K562 (cell line): ENCODE measurements around the gene STK17A. TPM values are rescaled to one million over a fixed set of nuclear protein-coding genes. Genes with fewer than 3 reads are reported as not detected.

ENCODE experiments used
- ATAC-seq: fragments of 200-7000 bp; cut with Tn5 transposase; 3 replicates; pipeline ENCODE4 v1.9.1; 2020; ENCODE audit warnings: moderate library complexity
- BruUV-seq: library from RNA; stranded (reverse); fragments of 400-500 nt; replicated peaks from 2 replicates; lab custom pipeline; 2021; lab: Mats Ljungman, UMichigan
- CTCF ChIA-PET: fragments of 300-600 bp; formaldehyde crosslinking; extraction: SDS; loops from one replicate; lab custom pipeline; 2021; ENCODE audit warnings: low intra/inter-chr PET ratio; lab: Yijun Ruan, JAX
- POLR2A ChIA-PET: fragments of 300-600, 350-650 bp; sonication (Branson Sonifier 250); formaldehyde crosslinking; extraction: SDS; loops from one replicate; lab custom pipeline; 2021; ENCODE audit warnings: antibody characterized with exemption, inconsistent platforms; lab: Yijun Ruan, JAX
- DNase-seq, 4 experiments: peaks; one replicate each; pipeline versions ENCODE4 v3.0.0 to v3.0.0-alpha.2; 2011 to 2018; ENCODE audit warnings: low spot score in 3 of 4, mixed read lengths in 3 of 4; ENCODE audit errors: extremely low read depth in 1 of 4
- FAIRE-seq: peaks from 2 replicates; lab custom pipeline; 2011; peaks lifted over from hg19 to GRCh38; lab: Jason Lieb, UNC
- H2AFZ ChIP-seq: 2 replicates; pipeline ENCODE4 v1.6.0; 2011; ENCODE audit warnings: low read depth, low read length, control low read depth, inconsistent platforms
- H3K27ac ChIP-seq: fragments of 200-600 bp; 3 replicates; pipeline ENCODE4 v1.8.0; 2011; ENCODE audit warnings: low read depth, mild to moderate bottlenecking, control low read depth, inconsistent platforms, low read length, moderate library complexity, mixed read lengths; ENCODE audit errors: extremely low read depth
- H3K27me3 ChIP-seq, 2 experiments: fragments of 300-600 bp in 1 of 2; 2 replicates in 1 of 2; 3 replicates in 1 of 2; pipeline versions ENCODE4 v1.6.0 to v1.8.0; 2011; ENCODE audit warnings: inconsistent platforms in 2 of 2, low read length in 2 of 2, mild to moderate bottlenecking in 1 of 2, mixed read lengths in 1 of 2, moderate library complexity in 1 of 2; ENCODE audit not compliant: control insufficient read depth in 2 of 2, insufficient read depth in 2 of 2
- H3K36me3 ChIP-seq: fragments of 300-600 bp; 3 replicates; pipeline ENCODE4 v1.8.0; 2011; ENCODE audit warnings: mild to moderate bottlenecking, low read length, inconsistent platforms; ENCODE audit not compliant: control insufficient read depth, insufficient read depth
- H3K4me1 ChIP-seq, 2 experiments: fragments of 200-600 bp in 1 of 2; replicated peaks in 1 of 2; 2 replicates in 1 of 2; 3 replicates in 1 of 2; pipeline versions ENCODE4 v1.5.1 to v1.8.0; 2011; ENCODE audit warnings: inconsistent platforms in 2 of 2, low read length in 2 of 2, mild to moderate bottlenecking in 1 of 2, mixed read lengths in 1 of 2, moderate library complexity in 1 of 2; ENCODE audit not compliant: control insufficient read depth in 2 of 2, insufficient read depth in 2 of 2
- H3K4me2 ChIP-seq: 2 replicates; pipeline ENCODE4 v1.6.1; 2011; ENCODE audit warnings: low read length, control low read depth, inconsistent platforms, mixed read lengths; ENCODE audit not compliant: insufficient read depth
- H3K4me3 ChIP-seq: fragments of 200-600 bp; sonication (generic), shearing (Covaris generic); 2 replicates; pipeline ENCODE4 v1.5.1; 2016; ENCODE audit warnings: control low read depth, inconsistent platforms
- H3K79me2 ChIP-seq: fragments of 200-600 bp; 3 replicates; pipeline ENCODE4 v1.8.0; 2011; ENCODE audit warnings: low read length, inconsistent platforms; ENCODE audit not compliant: control insufficient read depth, insufficient read depth
- H3K9ac ChIP-seq, 2 experiments: 2 replicates each; pipeline versions ENCODE4 v1.6.0 to v1.6.1; 2011; ENCODE audit warnings: low read depth in 2 of 2, low read length in 2 of 2, control low read depth in 1 of 2, inconsistent platforms in 1 of 2, mild to moderate bottlenecking in 1 of 2, mixed read lengths in 1 of 2; ENCODE audit not compliant: insufficient read depth in 1 of 2
- H3K9me1 ChIP-seq: one replicate; pipeline ENCODE4 v1.6.0; 2011; ENCODE audit warnings: inconsistent platforms, mild to moderate bottlenecking, low read length, moderate library complexity; ENCODE audit not compliant: control insufficient read depth, insufficient read depth
- H3K9me3 ChIP-seq: replicated peaks from 2 replicates; pipeline ENCODE4 v1.5.1; 2011; ENCODE audit warnings: low read depth, low read length, inconsistent platforms; ENCODE audit not compliant: control insufficient read depth, insufficient read depth
- H4K20me1 ChIP-seq: replicated peaks from 2 replicates; pipeline ENCODE4 v1.6.1; 2011; ENCODE audit warnings: low read length, inconsistent platforms, mixed read lengths; ENCODE audit not compliant: control insufficient read depth, insufficient read depth
- BMI1 ChIP-seq: fragments of 150-350 bp; IDR thresholded peaks from 2 replicates; pipeline ENCODE4 v1.6.1; 2014; ENCODE audit warnings: low read length
- COPS2 ChIP-seq: fragments of 450-650 bp; conservative IDR thresholded peaks from 2 replicates; pipeline ENCODE4 v1.6.1; 2016; ENCODE audit warnings: mild to moderate bottlenecking, moderate library complexity
- DDX20 ChIP-seq: fragments of 450-650 bp; IDR thresholded peaks from 2 replicates; pipeline ENCODE4 v1.6.1; 2016; ENCODE audit warnings: missing genetic modification characterization, low read depth, mild to moderate bottlenecking, missing compliant biosample characterization, moderate library complexity
- DLX4 ChIP-seq: fragments of 250-450 bp; sonication (Bioruptor Pico); IDR thresholded peaks from 2 replicates; pipeline ENCODE4 v1.6.1; 2021; ENCODE audit warnings: mild to moderate bottlenecking
- ETV5 ChIP-seq: sonication (generic); formaldehyde crosslinking; IDR thresholded peaks from 2 replicates; pipeline ENCODE4 v1.4.0; 2020; ENCODE audit warnings: low read depth, mild to moderate bottlenecking, missing genetic modification reagents
- EZH2 ChIP-seq: IDR thresholded peaks from 2 replicates; pipeline ENCODE4 v1.6.1; 2012; ENCODE audit warnings: low read depth, mild to moderate bottlenecking, inconsistent platforms, low read length, borderline replicate concordance
- GATAD2A ChIP-seq: fragments of 450-650 bp; IDR thresholded peaks from 2 replicates; pipeline ENCODE4 v1.6.1; 2017
- HMBOX1 ChIP-seq: sonication (generic); IDR thresholded peaks from 2 replicates; pipeline ENCODE4 v1.6.1; 2016
- MAFF ChIP-seq: IDR thresholded peaks from 2 replicates; pipeline ENCODE4 v1.6.1; 2012; ENCODE audit warnings: low read length, improper control_type of control experiment
- MAZ ChIP-seq, 2 experiments: fragments of 450-650 bp in 1 of 2; sonication (generic) in 1 of 2; formaldehyde crosslinking; IDR thresholded peaks in 1 of 2; conservative IDR thresholded peaks in 1 of 2; 2 replicates each; pipeline versions ENCODE4 v1.4.0 to v1.5.0; 2020; ENCODE audit warnings: mild to moderate bottlenecking in 1 of 2, missing genetic modification reagents in 1 of 2
- PML ChIP-seq: IDR thresholded peaks from 2 replicates; pipeline ENCODE4 v1.6.1; 2012; ENCODE audit warnings: low read length, inconsistent platforms
- POLR2AphosphoS2 ChIP-seq: IDR thresholded peaks from 2 replicates; pipeline ENCODE4 v1.6.1; 2012; ENCODE audit warnings: low read length, improper control_type of control experiment
- THAP7 ChIP-seq: fragments of 250-450 bp; sonication (Bioruptor Pico); IDR thresholded peaks from 2 replicates; pipeline ENCODE4 v1.5.0; 2021
- ZNF280A ChIP-seq: fragments of 450-650 bp; IDR thresholded peaks from 2 replicates; pipeline ENCODE4 v1.6.1; 2018; ENCODE audit warnings: mild to moderate bottlenecking, low read depth; ENCODE audit not compliant: partially characterized antibody
- ZNF431 ChIP-seq: sonication (generic); formaldehyde crosslinking; IDR thresholded peaks from 2 replicates; pipeline ENCODE4 v1.8.0; 2022; ENCODE audit warnings: mild to moderate bottlenecking, missing genetic modification reagents
- ZNF444 ChIP-seq: fragments of 250-450 bp; sonication (Bioruptor Pico); IDR thresholded peaks from 2 replicates; pipeline ENCODE4 v1.4.0; 2020; ENCODE audit warnings: mild to moderate bottlenecking, moderate library complexity
- ZNF449 ChIP-seq: fragments of 250-450 bp; sonication (Bioruptor Pico); IDR thresholded peaks from 2 replicates; pipeline ENCODE4 v1.8.0; 2022; ENCODE audit warnings: moderate library complexity, mild to moderate bottlenecking, inconsistent platforms
- ZNF79 ChIP-seq: fragments of 250-450 bp; sonication (Bioruptor Pico); IDR thresholded peaks from 2 replicates; pipeline ENCODE4 v1.4.0; 2020; ENCODE audit warnings: low read depth, mild to moderate bottlenecking, moderate library complexity
- WGBS: fragments of 100-300 bp; shearing (Covaris generic); methylation state at CpG from one replicate; pipeline ENCODE4 v1.1.6; 2016; ENCODE audit warnings: low coverage, mixed read lengths; ENCODE audit not compliant: insufficient coverage; ENCODE audit errors: missing lambda C conversion rate; 5-methylcytosine and 5-hydroxymethylcytosine counted together
- in situ Hi-C: fragments of 300-500 bp; cut with MboI; formaldehyde crosslinking; loops from 4 replicates; pipeline ENCODE4 v1.15.0; 2018; ENCODE audit warnings: inconsistent platforms, mixed read lengths
- intact Hi-C: fragments of 100-400 bp; cut with micrococcal nuclease; formaldehyde crosslinking; loops from 2 replicates; pipeline ENCODE4 v1.14.2; 2022
- polyA plus RNA-seq, 8 experiments: library from polyadenylated mRNA; depleted of rRNA in 4 of 8; stranded (reverse) in 5 of 8; unstranded in 3 of 8; fragments of >200 nt; fragmentation: Nextera tagmentation in 2 of 8; fragmentation: Illumina TruSeq in 1 of 8; extraction: Ambion mirVana in 2 of 8; extraction: Trizol in 1 of 8; gene quantifications; 2 replicates each; pipeline versions ENCODE4 v1.2.1 to v1.2.3, GENCODE V29; 2011 to 2014; ENCODE audit warnings: inconsistent platforms in 1 of 8, missing spikeins in 1 of 8
- total RNA-seq, 7 experiments: library from RNA; depleted of rRNA in 6 of 7; stranded (reverse); fragments of >200 nt in 6 of 7; fragmentation: Illumina TruSeq in 2 of 7; extraction: Trizol in 2 of 7; gene quantifications; 2 replicates each; pipeline versions ENCODE4 v1.2.1 to v1.2.3, GENCODE V29; 2011 to 2021; ENCODE audit warnings: low replicate concordance in 1 of 7

The STK17A gene
- total and polyA plus RNA-seq, 9 of the 15 experiments (the other 6 are each of a cell fraction or from before 2014, with no cell fraction given): 3.4 to 16.3 (median 13.2) TPM

- CTCF ChIA-PET: no interaction called here
- in situ Hi-C loops: no loop called here
- DNase-seq (no peak), ATAC-seq (no peak), FAIRE-seq (no peak)
- H3K36me3 ChIP-seq: no peaks in the 10 kb centered on the region
- H3K79me2 ChIP-seq: no peaks in the 10 kb centered on the region
- no peak overlapping the region for H3K4me3 ChIP-seq
- BruUV-seq: no TSS peak
- H3K27ac ChIP-seq: no peak overlapping the region
- intact Hi-C loops: no loop called here
- peaks cover 36 to 54% of the 10 kb centered on the region in 2 experiments for H3K27me3 ChIP-seq
- H4K20me1 ChIP-seq: no peaks in the 10 kb centered on the region
- 2% methylated on average over 9 of the region's 9 CpGs for WGBS
- no peaks in the 10 kb centered on the region for H3K9me1 ChIP-seq
- H3K9ac ChIP-seq: no peak overlapping the region
- no peak for TF ChIP-seq PML
- TF ChIP-seq BMI1: no peak
- TF ChIP-seq HMBOX1: no peak
- TF ChIP-seq EZH2: no peak
- TF ChIP-seq DLX4 (CRISPR knock-in tag): no peak
- no peak for TF ChIP-seq MAFF
- TF ChIP-seq COPS2: no peak
- TF ChIP-seq ZNF431 (CRISPR knock-in tag): no peak
- no peak for TF ChIP-seq MAZ (CRISPR knock-in tag; conservative IDR thresholded peaks at IDR 0.05 in 1 of 2, IDR thresholded peaks at IDR 0.05 in 1 of 2)
- no peak for TF ChIP-seq ZNF280A
- TF ChIP-seq ZNF449 (CRISPR knock-in tag): no peak
- TF ChIP-seq ZNF79: no peak
- TF ChIP-seq ETV5: no peak
- TF ChIP-seq POLR2AphosphoS2: no peak
- no peak for TF ChIP-seq ZNF444 (CRISPR knock-in tag)
- TF ChIP-seq DDX20 (tag): no peak
- no peak for TF ChIP-seq THAP7 (CRISPR knock-in tag)
- TF ChIP-seq GATAD2A: no peak
- POLR2A ChIA-PET: interaction anchor here (0.9 to 1.4 kb wide), 5 partner anchors 9 to 45 kb away, joined by 3 to 5 read pairs (median 4); partner anchors contain the start of gene STK17A
- no peaks in the 10 kb centered on the region for H3K9me3 ChIP-seq
- peaks cover 0 to 4% of the 10 kb centered on the region in 2 experiments; a peak in 3 of 5 replicates for H3K4me1 ChIP-seq
- no peak overlapping the region for H2AFZ ChIP-seq
- no peak overlapping the region for H3K4me2 ChIP-seq
Measured at GRCh38 chr7:43537765-43538403, 45.0 kb upstream of the STK17A start.
